Measurements from ENCODE around the gene ECSIT.

DNA sequence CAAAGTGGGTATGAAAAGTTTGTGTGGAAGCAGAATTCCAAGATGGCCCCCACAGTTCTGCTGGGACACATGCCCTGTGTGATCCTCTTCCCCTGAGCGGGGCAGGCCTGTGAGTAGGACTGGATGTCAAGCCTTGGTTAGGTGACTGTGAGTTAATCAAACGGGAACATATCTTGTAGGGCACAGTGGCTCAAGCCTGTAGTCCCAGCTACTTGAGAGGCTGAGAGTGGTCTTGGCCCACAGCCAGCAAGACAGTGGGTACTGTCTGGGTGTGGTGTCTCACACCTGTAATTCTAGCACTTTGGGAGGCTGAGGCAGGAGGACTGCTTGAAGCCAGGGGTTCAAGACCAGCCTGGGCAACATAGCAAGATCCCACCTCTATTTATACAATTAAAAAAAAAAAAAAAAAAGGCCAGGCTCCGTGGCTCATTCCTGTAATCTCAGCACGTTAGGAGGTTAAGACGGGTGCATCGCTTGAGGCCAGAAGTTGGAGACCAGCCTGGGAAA is 29.7 kb downstream of the ECSIT start:
- TF ChIP-seq, protein P1, sequence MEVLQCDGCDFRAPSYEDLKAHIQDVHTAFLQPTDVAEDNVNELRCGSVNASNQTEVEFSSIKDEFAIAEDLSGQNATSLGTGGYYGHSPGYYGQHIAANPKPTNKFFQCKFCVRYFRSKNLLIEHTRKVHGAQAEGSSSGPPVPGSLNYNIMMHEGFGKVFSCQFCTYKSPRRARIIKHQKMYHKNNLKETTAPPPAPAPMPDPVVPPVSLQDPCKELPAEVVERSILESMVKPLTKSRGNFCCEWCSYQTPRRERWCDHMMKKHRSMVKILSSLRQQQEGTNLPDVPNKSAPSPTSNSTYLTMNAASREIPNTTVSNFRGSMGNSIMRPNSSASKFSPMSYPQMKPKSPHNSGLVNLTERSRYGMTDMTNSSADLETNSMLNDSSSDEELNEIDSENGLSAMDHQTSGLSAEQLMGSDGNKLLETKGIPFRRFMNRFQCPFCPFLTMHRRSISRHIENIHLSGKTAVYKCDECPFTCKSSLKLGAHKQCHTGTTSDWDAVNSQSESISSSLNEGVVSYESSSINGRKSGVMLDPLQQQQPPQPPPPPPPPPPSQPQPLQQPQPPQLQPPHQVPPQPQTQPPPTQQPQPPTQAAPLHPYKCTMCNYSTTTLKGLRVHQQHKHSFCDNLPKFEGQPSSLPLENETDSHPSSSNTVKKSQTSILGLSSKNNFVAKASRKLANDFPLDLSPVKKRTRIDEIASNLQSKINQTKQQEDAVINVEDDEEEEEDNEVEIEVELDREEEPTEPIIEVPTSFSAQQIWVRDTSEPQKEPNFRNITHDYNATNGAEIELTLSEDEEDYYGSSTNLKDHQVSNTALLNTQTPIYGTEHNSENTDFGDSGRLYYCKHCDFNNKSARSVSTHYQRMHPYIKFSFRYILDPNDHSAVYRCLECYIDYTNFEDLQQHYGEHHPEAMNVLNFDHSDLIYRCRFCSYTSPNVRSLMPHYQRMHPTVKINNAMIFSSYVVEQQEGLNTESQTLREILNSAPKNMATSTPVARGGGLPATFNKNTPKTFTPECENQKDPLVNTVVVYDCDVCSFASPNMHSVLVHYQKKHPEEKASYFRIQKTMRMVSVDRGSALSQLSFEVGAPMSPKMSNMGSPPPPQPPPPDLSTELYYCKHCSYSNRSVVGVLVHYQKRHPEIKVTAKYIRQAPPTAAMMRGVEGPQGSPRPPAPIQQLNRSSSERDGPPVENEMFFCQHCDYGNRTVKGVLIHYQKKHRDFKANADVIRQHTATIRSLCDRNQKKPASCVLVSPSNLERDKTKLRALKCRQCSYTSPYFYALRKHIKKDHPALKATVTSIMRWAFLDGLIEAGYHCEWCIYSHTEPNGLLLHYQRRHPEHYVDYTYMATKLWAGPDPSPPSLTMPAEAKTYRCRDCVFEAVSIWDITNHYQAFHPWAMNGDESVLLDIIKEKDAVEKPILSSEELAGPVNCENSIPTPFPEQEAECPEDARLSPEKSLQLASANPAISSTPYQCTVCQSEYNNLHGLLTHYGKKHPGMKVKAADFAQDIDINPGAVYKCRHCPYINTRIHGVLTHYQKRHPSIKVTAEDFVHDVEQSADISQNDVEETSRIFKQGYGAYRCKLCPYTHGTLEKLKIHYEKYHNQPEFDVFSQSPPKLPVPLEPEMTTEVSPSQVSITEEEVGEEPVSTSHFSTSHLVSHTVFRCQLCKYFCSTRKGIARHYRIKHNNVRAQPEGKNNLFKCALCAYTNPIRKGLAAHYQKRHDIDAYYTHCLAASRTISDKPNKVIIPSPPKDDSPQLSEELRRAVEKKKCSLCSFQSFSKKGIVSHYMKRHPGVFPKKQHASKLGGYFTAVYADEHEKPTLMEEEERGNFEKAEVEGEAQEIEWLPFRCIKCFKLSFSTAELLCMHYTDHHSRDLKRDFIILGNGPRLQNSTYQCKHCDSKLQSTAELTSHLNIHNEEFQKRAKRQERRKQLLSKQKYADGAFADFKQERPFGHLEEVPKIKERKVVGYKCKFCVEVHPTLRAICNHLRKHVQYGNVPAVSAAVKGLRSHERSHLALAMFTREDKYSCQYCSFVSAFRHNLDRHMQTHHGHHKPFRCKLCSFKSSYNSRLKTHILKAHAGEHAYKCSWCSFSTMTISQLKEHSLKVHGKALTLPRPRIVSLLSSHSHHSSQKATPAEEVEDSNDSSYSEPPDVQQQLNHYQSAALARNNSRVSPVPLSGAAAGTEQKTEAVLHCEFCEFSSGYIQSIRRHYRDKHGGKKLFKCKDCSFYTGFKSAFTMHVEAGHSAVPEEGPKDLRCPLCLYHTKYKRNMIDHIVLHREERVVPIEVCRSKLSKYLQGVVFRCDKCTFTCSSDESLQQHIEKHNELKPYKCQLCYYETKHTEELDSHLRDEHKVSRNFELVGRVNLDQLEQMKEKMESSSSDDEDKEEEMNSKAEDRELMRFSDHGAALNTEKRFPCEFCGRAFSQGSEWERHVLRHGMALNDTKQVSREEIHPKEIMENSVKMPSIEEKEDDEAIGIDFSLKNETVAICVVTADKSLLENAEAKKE (CRISPR knock-in tag; IDR thresholded peaks at IDR 0.05): no peak
- TF ChIP-seq ZNF114 (CRISPR knock-in tag; IDR thresholded peaks at IDR 0.05) (no peak), CREB1 (CRISPR knock-in tag; IDR thresholded peaks at IDR 0.05; ENCODE audit: low read depth) (no peak), POLR2AphosphoS5 (IDR thresholded peaks at IDR 0.05; ENCODE audit: low read depth) (no peak), EZH2phosphoT487 (IDR thresholded peaks at IDR 0.05; ENCODE audit: unreplicated experiment) (no peak), STAT1 (IDR thresholded peaks at IDR 0.05; ENCODE audit: unreplicated experiment) (no peak)
- TF ChIP-seq, protein P2, sequence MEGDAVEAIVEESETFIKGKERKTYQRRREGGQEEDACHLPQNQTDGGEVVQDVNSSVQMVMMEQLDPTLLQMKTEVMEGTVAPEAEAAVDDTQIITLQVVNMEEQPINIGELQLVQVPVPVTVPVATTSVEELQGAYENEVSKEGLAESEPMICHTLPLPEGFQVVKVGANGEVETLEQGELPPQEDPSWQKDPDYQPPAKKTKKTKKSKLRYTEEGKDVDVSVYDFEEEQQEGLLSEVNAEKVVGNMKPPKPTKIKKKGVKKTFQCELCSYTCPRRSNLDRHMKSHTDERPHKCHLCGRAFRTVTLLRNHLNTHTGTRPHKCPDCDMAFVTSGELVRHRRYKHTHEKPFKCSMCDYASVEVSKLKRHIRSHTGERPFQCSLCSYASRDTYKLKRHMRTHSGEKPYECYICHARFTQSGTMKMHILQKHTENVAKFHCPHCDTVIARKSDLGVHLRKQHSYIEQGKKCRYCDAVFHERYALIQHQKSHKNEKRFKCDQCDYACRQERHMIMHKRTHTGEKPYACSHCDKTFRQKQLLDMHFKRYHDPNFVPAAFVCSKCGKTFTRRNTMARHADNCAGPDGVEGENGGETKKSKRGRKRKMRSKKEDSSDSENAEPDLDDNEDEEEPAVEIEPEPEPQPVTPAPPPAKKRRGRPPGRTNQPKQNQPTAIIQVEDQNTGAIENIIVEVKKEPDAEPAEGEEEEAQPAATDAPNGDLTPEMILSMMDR (conservative IDR thresholded peaks at IDR 0.05; ENCODE audit: low read depth in 2 of 2): no peak
- TF ChIP-seq, protein P3, sequence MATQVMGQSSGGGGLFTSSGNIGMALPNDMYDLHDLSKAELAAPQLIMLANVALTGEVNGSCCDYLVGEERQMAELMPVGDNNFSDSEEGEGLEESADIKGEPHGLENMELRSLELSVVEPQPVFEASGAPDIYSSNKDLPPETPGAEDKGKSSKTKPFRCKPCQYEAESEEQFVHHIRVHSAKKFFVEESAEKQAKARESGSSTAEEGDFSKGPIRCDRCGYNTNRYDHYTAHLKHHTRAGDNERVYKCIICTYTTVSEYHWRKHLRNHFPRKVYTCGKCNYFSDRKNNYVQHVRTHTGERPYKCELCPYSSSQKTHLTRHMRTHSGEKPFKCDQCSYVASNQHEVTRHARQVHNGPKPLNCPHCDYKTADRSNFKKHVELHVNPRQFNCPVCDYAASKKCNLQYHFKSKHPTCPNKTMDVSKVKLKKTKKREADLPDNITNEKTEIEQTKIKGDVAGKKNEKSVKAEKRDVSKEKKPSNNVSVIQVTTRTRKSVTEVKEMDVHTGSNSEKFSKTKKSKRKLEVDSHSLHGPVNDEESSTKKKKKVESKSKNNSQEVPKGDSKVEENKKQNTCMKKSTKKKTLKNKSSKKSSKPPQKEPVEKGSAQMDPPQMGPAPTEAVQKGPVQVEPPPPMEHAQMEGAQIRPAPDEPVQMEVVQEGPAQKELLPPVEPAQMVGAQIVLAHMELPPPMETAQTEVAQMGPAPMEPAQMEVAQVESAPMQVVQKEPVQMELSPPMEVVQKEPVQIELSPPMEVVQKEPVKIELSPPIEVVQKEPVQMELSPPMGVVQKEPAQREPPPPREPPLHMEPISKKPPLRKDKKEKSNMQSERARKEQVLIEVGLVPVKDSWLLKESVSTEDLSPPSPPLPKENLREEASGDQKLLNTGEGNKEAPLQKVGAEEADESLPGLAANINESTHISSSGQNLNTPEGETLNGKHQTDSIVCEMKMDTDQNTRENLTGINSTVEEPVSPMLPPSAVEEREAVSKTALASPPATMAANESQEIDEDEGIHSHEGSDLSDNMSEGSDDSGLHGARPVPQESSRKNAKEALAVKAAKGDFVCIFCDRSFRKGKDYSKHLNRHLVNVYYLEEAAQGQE (IDR thresholded peaks at IDR 0.05; ENCODE audit: unreplicated experiment): no peak

Data from GM23338 (cell line).